GM23338 (cell line): ENCODE results near the gene MRPS16. TPM values are rescaled to one million over a fixed set of nuclear protein-coding genes. Genes with fewer than 3 reads are reported as not detected.

Experiments
- ATAC-seq: fragments of 200-7000 bp; cut with Tn5 transposase; 3 replicates; pipeline ENCODE4 v1.9.1; 2020
- DNase-seq: peaks from one replicate; pipeline ENCODE4 v3.0.0-alpha.2; 2015; ENCODE audit warnings: low spot score
- H2AFZ ChIP-seq: fragments of 200-600 bp; sonication (generic); 2 replicates; pipeline ENCODE4 v1.8.0; 2016; ENCODE audit warnings: antibody characterized with exemption, mild to moderate bottlenecking, moderate library complexity
- H3F3A ChIP-seq: fragments of 200-600 bp; sonication (generic); replicated peaks from 2 replicates; pipeline ENCODE4 v1.8.0; 2017; ENCODE audit warnings: antibody characterized with exemption, mixed run types, low read depth
- H3K27ac ChIP-seq: fragments of 200-600 bp; sonication (generic); 2 replicates; pipeline ENCODE4 v1.6.1; 2016; ENCODE audit warnings: low read depth
- H3K27me3 ChIP-seq: fragments of 200-600 bp; sonication (generic); 2 replicates; pipeline ENCODE4 v1.8.0; 2016; ENCODE audit warnings: mild to moderate bottlenecking, mixed run types, moderate library complexity; ENCODE audit not compliant: insufficient read depth
- H3K36me3 ChIP-seq: fragments of 200-600 bp; sonication (generic); 2 replicates; pipeline ENCODE4 v1.8.0; 2016; ENCODE audit warnings: mild to moderate bottlenecking; ENCODE audit not compliant: insufficient read depth
- H3K4me1 ChIP-seq: fragments of 200-600 bp; sonication (generic); 2 replicates; pipeline ENCODE4 v1.8.0; 2016; ENCODE audit warnings: mild to moderate bottlenecking, moderate library complexity; ENCODE audit not compliant: insufficient read depth
- H3K4me2 ChIP-seq: fragments of 200-600 bp; sonication (generic); 2 replicates; pipeline ENCODE4 v1.7.1; 2017; ENCODE audit warnings: mixed run types
- H3K4me3 ChIP-seq: fragments of 200-600 bp; sonication (generic); 2 replicates; pipeline ENCODE4 v1.6.1; 2016; ENCODE audit warnings: mixed run types
- H3K79me2 ChIP-seq: fragments of 200-600 bp; sonication (generic); replicated peaks from 2 replicates; pipeline ENCODE4 v1.8.0; 2017; ENCODE audit warnings: mild to moderate bottlenecking; ENCODE audit not compliant: insufficient read depth
- H3K9me2 ChIP-seq: fragments of 200-600 bp; sonication (generic); 2 replicates; pipeline ENCODE4 v1.8.0; 2017; ENCODE audit not compliant: insufficient read depth
- H4K20me1 ChIP-seq: fragments of 200-600 bp; sonication (generic); replicated peaks from 2 replicates; pipeline ENCODE4 v1.8.0; 2017; ENCODE audit warnings: mild to moderate bottlenecking; ENCODE audit not compliant: insufficient read depth
- H3K27ac Mint-ChIP-seq: 2 replicates; pipeline ENCODE4 v1.8.0; 2020; ENCODE audit warnings: inconsistent platforms, mild to moderate bottlenecking, moderate library complexity, mixed read lengths
- H3K27me3 Mint-ChIP-seq: 3 replicates; pipeline ENCODE4 v1.8.0; 2022; ENCODE audit warnings: low read depth, mild to moderate bottlenecking, moderate library complexity, mixed read lengths, inconsistent platforms; ENCODE audit not compliant: insufficient read depth, poor library complexity
- H3K36me3 Mint-ChIP-seq: 3 replicates; pipeline ENCODE4 v1.8.0; 2021; ENCODE audit warnings: low read depth, mild to moderate bottlenecking, inconsistent platforms, moderate library complexity, mixed read lengths
- H3K4me1 Mint-ChIP-seq: 3 replicates; pipeline ENCODE4 v1.8.0; 2020; ENCODE audit warnings: mild to moderate bottlenecking, inconsistent platforms, mixed read lengths
- H3K4me3 Mint-ChIP-seq: 3 replicates; pipeline ENCODE4 v1.8.0; 2021; ENCODE audit warnings: moderate library complexity, mild to moderate bottlenecking, inconsistent platforms, mixed read lengths
- H3K9me3 Mint-ChIP-seq: 3 replicates; pipeline ENCODE4 v1.8.0; 2020; ENCODE audit warnings: moderate library complexity, mild to moderate bottlenecking, inconsistent platforms, mixed read lengths
- CTCF ChIP-seq, 2 experiments: fragments of 200-600 bp in 1 of 2; sonication (generic) in 1 of 2; conservative IDR thresholded peaks; 2 replicates each; pipeline versions ENCODE4 v1.5.1 to v1.6.1; 2016 to 2017; ENCODE audit warnings: antibody characterized with exemption in 2 of 2, low read depth in 2 of 2, mild to moderate bottlenecking in 2 of 2, moderate library complexity in 1 of 2
- JUNB ChIP-seq: IDR thresholded peaks from one replicate; pipeline ENCODE4 v1.6.1; 2016; ENCODE audit warnings: antibody characterized with exemption; ENCODE audit not compliant: unreplicated experiment
- NANOG ChIP-seq: IDR thresholded peaks from 2 replicates; pipeline ENCODE4 v1.6.1; 2016; ENCODE audit warnings: antibody characterized with exemption, borderline replicate concordance
- STAT1 ChIP-seq: IDR thresholded peaks from one replicate; pipeline ENCODE4 v1.6.1; 2016; ENCODE audit warnings: antibody characterized with exemption; ENCODE audit not compliant: unreplicated experiment
- ZNF114 ChIP-seq: fragments of 250-450 bp; sonication (Bioruptor Pico); IDR thresholded peaks from 2 replicates; pipeline ENCODE4 v1.5.0; 2020; ENCODE audit warnings: mild to moderate bottlenecking, moderate library complexity
- ZNF331 ChIP-seq: fragments of 250-450 bp; sonication (Bioruptor Pico); IDR thresholded peaks from 2 replicates; pipeline ENCODE4 v1.5.0; 2020; ENCODE audit warnings: low read depth, mild to moderate bottlenecking, moderate library complexity
- ZNF462 ChIP-seq: fragments of 250-450 bp; sonication (Bioruptor Pico); IDR thresholded peaks from 2 replicates; pipeline ENCODE4 v1.5.0; 2020; ENCODE audit warnings: mild to moderate bottlenecking, moderate library complexity
- polyA plus RNA-seq: library from polyadenylated mRNA; unstranded; fragments of >200 nt; fragmentation: Nextera tagmentation; extraction: Ambion mirVana; gene quantifications from 2 replicates; pipeline ENCODE4 v1.2.1, GENCODE V29; 2016
- total RNA-seq: library from RNA; depleted of rRNA; stranded (reverse); fragments of >200 nt; shearing (Covaris generic); gene quantifications from 2 replicates; pipeline ENCODE4 v1.2.3, GENCODE V29; 2014
- TF ChIP-seq, protein P1 (sequence below): IDR thresholded peaks from one replicate; pipeline ENCODE4 v1.6.1; 2018; ENCODE audit warnings: antibody characterized with exemption; ENCODE audit not compliant: unreplicated experiment

The MRPS16 gene
- total and polyA plus RNA-seq, 2 experiments from 2014 or later = 83.2 to 173 TPM

GRCh38 chr10:73232887-73233286 lies 19.6 kb downstream of the MRPS16 start:
- TF ChIP-seq NANOG (no peak), CTCF (conservative IDR thresholded peaks at IDR 0.05; ENCODE audit: low read depth in 2 of 2) (peak; percentile 45 to 62), ZNF462 (CRISPR knock-in tag) (no peak), STAT1 (no peak), JUNB (no peak), ZNF331 (CRISPR knock-in tag) (no peak), ZNF114 (CRISPR knock-in tag) (no peak)
- TF ChIP-seq, protein P1, sequence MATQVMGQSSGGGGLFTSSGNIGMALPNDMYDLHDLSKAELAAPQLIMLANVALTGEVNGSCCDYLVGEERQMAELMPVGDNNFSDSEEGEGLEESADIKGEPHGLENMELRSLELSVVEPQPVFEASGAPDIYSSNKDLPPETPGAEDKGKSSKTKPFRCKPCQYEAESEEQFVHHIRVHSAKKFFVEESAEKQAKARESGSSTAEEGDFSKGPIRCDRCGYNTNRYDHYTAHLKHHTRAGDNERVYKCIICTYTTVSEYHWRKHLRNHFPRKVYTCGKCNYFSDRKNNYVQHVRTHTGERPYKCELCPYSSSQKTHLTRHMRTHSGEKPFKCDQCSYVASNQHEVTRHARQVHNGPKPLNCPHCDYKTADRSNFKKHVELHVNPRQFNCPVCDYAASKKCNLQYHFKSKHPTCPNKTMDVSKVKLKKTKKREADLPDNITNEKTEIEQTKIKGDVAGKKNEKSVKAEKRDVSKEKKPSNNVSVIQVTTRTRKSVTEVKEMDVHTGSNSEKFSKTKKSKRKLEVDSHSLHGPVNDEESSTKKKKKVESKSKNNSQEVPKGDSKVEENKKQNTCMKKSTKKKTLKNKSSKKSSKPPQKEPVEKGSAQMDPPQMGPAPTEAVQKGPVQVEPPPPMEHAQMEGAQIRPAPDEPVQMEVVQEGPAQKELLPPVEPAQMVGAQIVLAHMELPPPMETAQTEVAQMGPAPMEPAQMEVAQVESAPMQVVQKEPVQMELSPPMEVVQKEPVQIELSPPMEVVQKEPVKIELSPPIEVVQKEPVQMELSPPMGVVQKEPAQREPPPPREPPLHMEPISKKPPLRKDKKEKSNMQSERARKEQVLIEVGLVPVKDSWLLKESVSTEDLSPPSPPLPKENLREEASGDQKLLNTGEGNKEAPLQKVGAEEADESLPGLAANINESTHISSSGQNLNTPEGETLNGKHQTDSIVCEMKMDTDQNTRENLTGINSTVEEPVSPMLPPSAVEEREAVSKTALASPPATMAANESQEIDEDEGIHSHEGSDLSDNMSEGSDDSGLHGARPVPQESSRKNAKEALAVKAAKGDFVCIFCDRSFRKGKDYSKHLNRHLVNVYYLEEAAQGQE = no peak
- H2AFZ ChIP-seq = no peak overlapping the region
- no peaks in the 10 kb centered on the region for H3K27me3 ChIP-seq
- Mint-ChIP-seq H3K36me3 (peaks cover 13% of the 10 kb centered on the region), H3K4me1 (no peaks in the 10 kb centered on the region), H3K27ac (no peak overlapping the region), H3K9me3 (no peaks in the 10 kb centered on the region), H3K27me3 (no peaks in the 10 kb centered on the region), H3K4me3 (no peak overlapping the region)
- no peaks in the 10 kb centered on the region for H3K9me2 ChIP-seq
- H3K79me2 ChIP-seq = no peaks in the 10 kb centered on the region
- DNase-seq (peak; percentile 45), ATAC-seq (peak; percentile 68)
- H3K4me1 ChIP-seq = no peaks in the 10 kb centered on the region
- no peak overlapping the region for H3K4me2 ChIP-seq
- H3K36me3 ChIP-seq = peaks cover 4% of the 10 kb centered on the region; the same call in 1 of the 2 replicates
- peaks cover 15% of the 10 kb centered on the region; the same call in 1 of the 2 replicates for H4K20me1 ChIP-seq
- H3F3A ChIP-seq = no peaks in the 10 kb centered on the region
- H3K27ac ChIP-seq = no peak overlapping the region
- H3K4me3 ChIP-seq = no peak overlapping the region
